Kidney tubule cell (primary cell): Measurements from ENCODE around the gene OSBPL8.
"Not testable (repeated sequence)": the region's sequence is repeated elsewhere in the genome, so short reads cannot be mapped to it uniquely, and the experiment has no call there.

Source experiments
- DNase-seq: peaks from one replicate; pipeline ENCODE4 v3.0.0-alpha.2; 2018; ENCODE audit warnings: low spot score

The OSBPL8 gene

DNA sequence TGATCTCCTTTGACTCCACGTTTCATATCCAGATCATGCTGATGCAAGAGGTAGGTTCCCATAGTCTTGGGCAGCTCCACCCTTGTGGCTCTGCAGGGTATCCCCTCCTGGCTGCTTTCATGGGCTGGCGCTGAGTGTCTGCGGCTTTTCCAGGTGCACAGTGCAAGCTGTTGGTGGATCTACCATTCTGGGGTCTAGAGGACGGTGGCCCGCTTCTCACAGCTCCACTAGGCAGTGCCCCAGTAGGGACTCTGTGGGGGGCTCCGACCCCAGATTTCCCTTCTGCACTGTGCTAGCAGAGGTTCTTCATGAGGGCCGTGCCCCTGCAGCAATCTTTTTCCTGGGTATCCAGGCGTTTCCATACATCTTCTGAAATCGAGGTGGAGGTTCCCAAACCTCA lies 199.3 kb downstream of the OSBPL8 start:
- no peak for DNase-seq

DNA sequence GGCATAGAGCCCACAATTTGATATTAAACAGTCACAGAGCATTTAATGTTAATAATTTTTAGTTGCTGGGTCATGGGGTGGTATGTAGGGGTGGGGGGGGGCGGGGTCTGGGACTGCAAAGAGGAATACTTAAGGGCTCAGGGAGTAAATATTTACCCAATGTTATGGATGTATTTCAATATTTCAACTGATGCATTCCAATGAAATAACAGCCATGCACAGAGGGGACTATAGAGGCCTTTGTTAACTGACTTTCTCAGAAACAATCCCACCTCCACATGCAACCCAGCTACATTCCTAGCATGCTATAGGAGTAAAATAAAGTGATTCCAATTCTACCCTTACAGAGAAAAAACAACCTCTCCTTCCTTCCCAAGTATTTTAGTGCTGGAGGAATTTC lies 203.5 kb downstream of the OSBPL8 start:
- no peak for DNase-seq

DNA sequence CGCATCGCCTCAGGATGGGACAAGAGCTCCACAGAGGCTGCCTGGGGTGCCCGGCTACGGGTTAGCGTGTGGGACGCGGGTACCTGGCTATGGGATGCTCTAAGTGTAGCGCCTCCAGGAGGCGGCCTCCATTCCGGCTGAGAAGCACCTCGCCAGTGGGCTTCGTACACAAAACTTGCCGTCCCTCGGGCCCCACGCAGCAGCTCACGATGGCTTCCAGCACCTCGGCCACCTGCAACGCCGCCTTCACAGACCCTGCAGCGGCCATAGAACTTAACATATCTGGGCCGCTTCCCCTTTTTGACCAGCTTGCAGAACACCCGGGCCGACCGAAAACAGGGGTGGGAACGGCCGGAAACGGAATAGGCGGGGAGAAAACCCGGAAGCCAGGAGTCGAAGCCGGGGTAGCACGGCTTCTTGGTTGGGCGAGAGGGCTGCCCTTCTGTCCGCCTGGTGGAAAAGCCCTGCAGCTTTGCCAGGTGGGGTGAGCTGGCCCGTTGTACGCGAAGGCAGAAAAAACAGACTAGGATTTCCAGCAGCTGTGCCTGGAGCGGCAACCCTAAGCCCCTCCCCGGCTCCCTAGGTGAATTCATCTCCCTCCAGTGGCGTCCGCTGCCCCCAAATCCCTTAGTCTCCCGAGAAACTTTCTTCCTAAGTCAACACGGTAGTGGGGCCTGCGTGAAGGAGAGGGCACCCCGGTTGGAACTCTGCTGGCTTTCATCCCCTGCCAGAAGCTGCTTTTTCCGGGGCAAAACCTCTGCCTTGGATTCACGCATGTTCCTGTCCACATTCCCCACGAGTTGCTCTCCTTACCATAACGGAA lies 211.3 kb downstream of the OSBPL8 start, which contains the start of gene BBS10:
Gene BBS10 (minus strand): TSS at position 337 of the 823 bp plus-strand sequence. CDS start 57 bp downstream, at position 280.
- DNase-seq: peak; percentile 94

DNA sequence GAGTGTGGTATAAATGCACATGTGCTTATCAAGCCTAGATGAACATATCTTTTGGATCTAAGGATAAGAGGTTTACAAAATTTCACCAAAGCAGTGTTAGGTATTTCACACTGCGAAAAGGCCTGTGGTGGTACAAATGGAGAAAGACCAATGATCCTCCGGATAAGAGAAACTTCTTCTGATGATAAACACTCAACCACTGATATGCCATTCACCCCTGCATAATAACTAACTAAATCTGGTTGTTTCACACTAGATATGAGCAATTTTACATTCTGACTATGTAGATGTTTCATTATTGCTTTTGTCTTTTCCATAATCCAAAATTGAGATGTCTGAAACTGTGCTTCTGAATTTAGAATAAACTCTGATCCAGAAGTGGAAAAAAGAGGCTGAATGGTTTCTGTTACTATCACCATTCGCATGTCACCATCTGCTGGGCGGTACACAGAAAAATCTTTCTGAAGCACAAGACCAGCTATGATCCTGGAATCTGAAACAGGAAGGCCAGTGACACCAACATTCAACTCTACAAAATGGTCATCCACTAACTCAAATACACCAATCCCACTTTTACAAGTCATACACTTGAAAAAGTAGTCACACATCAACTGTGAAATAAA lies 212.7 kb downstream of the OSBPL8 start:
- peak; percentile 80 for DNase-seq

DNA sequence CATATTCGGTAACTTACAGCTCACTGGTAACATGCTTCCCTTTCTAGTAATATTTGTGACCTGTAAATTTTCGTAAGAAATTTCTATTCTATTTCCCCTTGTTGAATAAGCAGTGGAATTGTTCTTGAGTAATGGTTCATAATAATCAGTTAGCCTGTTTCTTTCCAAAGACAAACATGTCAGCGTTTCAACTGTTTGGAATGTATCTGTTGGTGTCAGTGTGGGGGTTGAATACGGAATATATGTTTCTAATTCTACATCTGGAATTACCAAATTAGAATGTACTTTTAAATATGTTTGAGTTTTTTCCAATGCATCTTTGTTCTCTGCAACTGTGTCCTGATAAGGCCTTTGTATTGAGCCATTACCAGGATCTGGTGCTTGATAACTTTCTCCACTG lies 213.3 kb downstream of the OSBPL8 start:
- no peak for DNase-seq

DNA sequence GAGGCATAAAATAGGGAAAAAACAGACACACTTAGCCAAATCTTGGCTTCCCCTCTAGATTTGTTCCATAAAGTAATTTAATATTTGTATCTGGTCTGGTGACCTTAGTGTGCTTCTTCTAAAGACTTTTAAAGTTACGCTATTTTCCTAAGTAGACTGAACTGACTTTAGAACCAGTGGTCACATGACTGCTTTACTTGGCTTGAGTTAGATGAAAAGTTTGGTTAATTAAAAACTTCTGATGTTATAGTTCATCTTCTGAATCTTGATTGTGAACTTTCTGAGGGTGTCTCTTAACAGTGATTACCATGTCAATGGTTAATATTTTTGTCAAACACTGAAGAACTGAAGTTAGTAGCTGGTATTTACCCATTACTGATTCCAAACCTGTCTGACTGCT lies 214.0 kb downstream of the OSBPL8 start:
- DNase-seq: no peak

DNA sequence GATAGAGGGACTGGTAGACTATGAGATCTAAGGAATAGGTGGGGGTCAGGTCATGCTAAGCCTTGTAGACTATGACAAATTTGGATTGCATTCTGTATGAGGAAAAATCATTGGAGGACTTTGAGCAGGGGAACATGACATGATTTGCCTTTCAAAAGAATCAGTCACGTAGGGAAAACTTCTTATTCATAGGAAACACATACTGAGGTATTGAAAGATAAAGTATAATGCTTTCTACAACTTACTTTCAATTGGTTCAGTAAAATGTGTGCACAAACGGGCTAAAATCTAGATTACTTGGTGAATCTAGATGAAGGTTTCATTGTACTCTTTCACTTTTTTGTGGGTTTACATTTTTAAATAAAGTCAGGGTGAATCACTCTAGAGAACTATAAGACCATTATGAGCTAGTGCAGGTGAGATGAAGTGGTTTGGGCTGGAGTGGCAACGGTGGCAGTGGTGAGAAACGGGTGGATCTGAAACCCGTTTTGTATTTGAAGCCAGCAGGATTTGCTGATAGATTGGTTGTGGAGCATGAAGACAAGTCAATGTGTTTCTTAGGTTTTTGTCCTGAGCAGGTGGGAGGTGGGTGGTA lies 218.0 kb downstream of the OSBPL8 start:
- DNase-seq: peak; percentile 44

DNA sequence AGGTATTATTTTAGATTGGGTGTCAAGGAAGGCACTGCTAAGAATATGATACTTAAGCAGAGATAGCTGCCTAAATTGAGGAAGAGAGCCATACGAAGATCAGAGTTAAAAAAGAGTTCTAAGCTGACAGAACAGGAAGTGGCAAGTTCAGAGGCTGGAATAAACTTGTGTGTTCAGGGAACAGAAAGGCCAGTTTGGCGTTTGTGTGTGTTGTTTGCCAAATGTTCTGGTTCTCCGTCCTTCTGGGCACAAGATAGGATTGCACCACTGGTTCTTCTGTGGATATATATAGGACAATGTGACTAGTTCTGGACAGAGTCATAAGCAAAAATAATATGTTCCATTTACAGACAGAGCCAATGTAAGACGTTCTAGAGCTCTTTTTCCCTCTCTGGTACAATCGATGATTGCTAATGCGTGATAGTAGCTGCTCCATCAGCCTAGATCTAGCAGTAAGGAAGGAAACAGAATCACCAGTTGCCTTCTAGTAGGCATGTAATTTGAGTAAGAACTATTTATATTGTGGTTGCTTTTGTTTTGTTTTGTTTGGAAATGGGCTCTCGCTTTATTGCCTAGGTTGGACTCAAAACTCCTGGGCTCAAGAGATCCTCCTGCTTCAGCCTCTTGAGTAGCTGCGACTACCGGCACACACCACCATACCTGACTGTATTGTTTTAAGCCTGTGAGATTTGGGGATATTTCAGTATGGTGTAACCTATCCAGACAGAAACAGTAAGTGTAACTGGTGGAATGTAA lies 218.7 kb downstream of the OSBPL8 start:
- DNase-seq: no peak

DNA sequence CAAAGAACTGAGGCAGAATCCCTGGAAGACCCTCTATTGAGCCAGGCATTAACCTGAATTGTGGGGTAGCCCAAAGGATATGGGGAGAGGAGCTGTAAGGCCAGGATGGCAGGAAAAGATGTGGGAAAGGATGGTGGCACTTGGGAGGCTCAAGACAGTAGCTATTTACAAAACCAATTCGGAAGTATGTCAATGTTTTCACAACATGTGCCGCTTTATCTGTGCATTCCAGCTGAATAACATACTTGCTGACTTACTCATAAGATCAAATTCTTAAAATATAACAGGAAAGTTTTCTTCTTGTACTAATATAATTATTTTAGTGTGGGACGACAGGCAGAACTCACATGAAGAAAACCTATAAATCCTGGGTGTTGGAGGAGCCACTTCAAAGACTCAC lies 222.0 kb downstream of the OSBPL8 start:
- no peak for DNase-seq

DNA sequence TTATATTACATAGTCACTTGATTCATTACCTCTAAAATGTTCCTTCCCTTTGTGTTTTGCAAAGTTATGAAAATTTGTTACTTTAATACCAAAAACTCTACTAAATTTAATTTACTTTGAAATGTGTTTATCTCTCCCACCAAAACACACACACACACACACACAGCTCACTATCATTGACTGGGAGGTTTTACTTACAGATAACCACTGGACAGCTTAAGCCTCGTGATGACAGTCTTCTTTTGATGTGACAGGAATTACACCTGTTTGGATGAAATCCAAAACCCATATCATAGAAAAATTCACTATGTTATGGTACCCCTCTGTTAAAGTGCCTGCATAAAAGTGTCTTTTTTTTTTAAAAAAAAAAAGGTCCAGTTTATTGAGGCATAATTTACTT lies 227.0 kb downstream of the OSBPL8 start:
- no peak for DNase-seq

DNA sequence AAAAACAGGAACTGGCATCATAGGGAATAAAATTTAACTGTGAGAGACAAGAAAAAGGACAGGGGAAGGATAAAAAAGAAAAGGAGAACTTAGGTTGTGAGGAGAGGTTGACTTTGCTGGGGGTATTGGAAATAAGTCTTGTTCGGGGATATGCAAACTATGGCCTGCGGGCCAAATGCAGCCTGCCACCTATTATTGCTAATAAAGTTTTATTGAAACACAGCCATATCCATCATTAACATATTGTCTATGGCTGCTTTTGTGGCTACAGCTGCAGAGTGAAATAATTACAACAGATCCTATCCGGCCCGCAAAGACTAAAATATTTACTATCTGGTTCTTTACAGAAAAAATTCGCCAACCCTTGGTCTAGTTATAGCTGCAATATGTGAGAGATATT lies 230.0 kb downstream of the OSBPL8 start:
- DNase-seq: no peak

DNA sequence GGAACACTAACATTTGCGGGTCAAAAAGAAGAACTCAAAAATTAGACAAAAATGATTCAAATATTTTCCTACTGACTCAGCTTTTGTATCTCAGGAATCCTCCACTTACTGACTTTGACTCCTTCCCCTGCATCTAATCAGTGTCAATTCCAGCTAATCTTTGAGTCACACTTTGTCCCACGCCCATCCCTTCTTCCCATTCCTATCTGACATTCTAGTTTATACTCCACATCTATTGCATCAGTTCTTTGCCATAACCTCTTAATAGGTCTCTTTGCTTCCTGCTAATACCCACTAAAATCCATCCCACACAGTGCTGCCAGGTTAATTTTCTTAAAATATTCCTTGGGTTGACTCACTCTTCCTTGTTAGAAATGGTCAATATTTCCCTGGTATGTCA lies 230.4 kb downstream of the OSBPL8 start:
- peak; percentile 92 for DNase-seq

DNA sequence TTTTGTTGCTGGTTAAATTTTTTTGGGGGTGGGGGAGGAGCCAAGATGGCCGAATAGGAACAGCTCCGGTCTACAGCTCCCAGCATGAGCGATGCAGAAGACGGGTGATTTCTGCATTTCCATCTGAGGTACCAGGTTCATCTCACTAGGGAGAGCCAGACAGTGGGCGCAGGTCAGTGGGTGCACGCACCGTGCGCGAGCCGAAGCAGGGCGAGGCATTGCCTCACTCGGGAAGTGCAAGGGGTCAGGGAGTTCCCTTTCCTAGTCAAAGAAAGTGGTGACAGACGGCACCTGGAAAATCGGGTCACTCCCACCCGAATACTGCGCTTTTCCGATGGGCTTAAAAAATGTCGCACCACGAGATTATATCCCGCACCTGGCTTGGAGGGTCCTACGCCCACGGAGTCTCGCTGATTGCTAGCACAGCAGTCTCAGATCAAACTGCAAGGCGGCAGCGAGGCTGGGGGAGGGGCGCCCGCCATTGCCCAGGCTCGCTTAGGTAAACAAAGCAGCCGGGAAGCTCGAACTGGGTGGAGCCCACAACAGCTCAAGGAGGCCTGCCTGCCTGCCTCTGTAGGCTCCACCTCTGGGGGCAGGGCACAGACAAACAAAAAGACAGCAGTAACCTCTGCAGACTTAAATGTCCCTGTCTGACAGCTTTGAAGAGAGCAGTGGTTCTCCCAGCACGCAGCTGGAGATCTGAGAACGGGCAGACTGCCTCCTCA lies 239.8 kb downstream of the OSBPL8 start:
- DNase-seq: not testable (repeated sequence)

DNA sequence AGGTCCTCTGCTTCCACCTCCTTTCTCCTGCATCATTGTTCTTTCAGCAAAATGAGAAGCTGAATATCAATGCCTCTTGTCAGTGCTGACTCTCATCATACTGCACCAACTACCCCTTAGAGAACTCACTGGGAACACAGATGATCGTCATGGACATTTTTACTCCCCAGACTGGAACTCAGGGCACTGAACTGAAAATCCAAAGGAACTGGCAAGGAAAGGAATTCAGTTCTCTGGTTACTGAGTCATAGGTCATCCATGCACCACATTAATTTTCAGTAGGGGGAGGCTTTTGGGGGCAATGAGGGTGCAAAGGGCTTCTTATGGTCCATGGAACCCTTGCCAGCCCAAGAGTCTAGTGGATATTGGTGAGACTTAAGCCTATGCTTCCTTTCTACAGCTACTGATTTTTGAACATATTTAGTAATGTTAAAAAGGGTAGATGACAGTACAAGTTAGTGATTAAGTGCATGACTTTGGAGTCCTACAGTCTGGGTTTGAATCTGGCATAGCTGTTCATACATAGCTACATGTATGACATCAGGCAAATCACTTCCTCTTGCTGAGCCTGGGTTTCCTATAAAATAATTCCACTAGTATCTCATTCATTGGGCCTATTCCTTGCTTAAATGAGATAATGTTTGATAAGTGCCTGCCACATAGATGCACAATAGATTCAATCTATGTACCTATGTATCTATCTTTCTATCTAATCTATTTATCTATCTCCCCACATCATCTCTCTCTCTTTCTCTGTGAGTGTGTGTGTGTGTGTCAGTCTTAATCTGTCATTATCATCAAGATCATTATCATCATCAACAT lies 240.6 kb downstream of the OSBPL8 start:
- DNase-seq: peak; percentile 78

DNA sequence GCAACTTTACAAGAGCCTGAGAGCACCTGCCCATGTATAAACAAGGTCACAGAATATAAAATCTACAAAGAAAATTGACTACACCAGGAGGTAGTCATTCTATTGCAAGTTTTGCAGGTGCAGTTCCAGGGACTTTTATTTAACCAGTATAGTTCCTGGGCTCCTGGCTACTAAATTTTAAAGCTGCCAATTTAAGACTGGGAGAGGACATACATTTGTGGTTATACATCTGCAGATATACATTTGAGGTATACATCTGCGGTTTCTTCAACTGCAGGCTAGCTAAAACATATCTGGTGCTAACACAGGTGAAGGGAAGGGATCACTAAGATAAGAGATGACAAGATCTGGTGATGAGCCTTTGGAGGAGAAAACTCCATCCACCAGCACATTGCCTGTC lies 241.6 kb downstream of the OSBPL8 start:
- no peak for DNase-seq

DNA sequence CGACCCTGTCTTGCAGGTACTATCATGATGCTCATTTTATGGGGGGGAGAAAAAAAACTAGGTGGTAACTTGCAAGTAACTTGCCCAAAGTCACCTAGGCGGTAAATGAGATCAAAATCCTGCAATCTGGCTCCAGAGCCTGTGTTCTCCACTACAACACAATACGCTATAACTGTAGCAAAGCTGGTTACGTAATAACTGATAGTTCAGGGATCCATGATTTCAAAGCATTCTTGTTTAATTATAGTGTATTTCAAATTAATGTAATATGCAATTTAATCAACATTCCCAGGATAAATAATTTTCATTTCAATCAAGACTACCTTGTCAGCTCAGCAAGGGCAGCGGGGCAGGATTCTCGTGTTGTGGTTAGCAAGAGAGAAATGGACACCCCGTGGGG lies 243.1 kb downstream of the OSBPL8 start:
- no peak for DNase-seq

DNA sequence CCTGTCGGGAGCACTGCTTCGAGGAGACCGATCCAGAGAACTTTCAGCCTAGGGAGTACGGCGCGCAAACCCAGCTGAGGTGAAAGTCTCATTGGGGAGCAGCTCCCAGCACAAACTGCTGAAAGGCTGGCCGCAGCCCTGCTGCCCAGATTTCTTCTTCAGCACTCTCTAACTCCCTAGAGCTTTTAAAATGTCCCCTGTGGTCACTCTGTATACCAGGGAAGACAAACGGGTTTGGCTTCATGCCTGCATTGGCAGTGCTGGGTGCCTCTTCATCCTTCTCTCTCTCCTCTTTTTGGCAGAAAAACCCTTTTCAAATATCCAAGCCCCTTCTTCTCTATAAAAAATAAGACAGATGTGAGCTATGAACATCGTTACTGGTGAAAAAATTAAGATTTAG lies 246.3 kb downstream of the OSBPL8 start:
- DNase-seq: no peak

DNA sequence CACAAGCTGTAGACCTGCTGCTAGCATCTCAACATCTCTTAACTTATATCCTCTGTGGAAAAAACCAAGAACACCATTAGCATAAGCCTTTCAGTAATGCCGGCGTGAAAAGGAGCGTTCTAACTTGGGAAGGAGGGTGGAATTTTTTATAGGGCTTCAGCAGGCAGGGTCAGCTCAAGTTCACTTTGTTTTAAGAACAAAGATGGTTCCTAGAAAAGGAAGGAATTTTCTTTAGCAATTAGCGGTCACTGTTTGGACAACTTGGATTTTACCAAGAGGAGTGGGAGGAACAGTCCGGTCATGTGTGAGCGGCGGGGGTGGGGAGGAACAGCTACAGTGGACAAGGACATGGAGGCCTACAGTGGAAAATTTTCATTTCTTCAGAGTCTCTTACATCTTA lies 247.3 kb downstream of the OSBPL8 start:
- DNase-seq: no peak

DNA sequence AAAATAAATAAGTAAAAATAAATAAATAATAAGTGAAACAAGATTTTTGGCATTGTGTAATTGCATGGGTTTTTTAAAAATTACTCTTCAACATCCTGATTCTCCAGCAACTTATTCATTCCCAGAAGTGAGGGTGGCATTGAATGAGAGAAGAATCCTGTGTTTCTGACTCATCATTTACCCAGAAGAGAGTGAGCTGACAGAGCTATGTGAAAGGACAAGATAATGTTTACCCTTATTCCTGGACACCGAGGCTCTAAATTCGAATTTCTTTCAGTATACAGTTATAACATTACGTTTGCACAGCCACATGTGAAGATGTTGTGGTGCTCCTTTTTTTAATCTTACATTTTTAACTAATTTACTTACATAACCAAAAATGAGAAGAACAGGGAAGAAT lies 247.8 kb downstream of the OSBPL8 start:
- DNase-seq: peak; percentile 76

DNA sequence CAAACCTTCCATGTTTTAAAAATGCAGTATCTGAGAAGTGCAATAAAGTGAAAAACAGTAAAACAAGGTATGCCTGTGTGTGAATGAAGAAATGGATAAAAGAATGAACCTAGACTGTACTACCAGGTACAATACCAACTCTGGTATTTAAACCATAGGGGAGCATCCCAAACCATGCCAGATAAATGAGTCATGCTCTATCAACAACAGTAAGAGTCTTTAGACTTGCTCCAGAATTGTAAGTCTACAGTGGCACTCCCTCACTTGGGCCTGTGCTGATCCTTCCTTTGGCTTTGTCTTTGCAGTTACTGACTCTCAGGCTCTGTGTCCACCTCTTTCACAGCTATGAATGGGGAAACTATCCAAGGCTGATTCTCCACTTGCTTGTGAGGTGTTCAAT lies 249.5 kb downstream of the OSBPL8 start:
- peak; percentile 86 for DNase-seq

DNA sequence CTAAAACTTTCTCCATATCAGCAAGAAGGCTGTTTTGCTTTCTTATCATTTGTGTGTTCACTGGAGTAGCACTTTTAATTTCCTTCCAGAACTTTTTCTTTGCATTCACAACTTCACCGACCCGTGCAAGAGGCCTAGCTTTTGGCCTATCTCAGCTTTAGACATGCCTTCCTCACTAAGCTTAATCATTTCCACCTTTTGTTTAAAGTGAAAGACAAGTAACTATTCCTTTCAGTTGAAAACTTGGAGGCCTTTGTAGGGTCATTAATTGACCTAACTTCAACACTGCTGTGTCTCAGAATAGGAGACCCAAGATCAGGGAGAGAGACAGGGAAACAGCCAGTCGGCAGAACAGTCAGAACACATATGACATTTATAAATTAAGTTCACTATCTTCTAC lies 250.7 kb downstream of the OSBPL8 start:
- DNase-seq: peak; percentile 21
